IPS DF 4.7 (cell line): ENCODE results near the gene CENPP.

Experiments used
- DNase-seq: peaks from one replicate; pipeline ENCODE4 v3.0.0-alpha.2; 2013; ENCODE audit warnings: low spot score; ENCODE audit errors: extremely low read depth

The CENPP gene

DNA sequence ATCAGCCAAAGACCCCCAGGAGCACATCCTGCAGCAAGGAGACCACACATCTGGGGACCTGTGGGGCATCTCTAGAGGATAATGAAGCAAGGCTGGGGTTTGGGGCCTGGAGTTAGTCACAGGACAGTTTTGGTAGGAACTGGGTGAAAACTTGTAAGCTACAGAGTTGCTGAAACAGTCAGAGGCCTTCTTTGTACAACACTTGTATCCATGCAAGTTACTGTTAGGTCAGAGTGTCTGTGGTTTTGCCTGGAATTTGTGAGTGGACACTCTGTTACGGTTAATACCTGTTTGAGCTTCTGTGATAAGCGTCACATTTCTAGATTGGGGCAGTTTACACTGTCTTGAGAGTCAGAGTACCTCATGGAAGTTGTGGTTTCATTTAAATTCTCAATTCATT lies 179.1 kb downstream of the CENPP start:
- DNase-seq, result no peak

DNA sequence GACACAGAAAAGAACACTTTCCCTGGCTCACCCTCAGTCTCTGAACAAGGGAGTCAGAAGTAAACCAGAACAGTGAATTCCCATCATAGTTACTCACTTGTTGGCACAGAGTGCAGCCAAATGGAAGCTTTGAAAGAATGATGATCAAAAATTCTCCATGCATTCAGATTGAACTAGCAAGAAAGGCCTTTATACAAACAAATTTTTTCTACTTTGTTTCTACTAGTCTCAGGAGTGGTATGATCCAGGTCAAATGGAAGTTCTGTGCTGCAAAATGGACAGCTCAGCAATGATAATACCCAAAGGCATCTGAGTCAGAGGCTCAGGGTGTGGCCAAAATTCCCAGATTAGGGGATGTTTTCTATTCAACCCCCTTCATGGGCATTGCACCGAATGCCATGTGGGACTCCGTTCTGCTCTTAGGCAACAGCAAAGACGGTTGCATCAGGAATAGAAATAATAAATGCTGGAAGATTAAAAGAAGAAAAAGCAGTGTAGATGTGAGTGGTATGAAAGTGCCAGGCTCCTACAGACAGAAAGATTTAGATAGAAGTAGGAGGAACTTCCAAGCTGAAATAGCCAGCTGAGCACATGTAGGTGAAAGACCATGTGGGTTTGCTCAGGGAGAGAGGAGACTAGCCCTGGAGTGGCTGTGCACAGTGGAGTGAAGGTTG lies 180.6 kb downstream of the CENPP start:
- DNase-seq, result no peak

GRCh38 chr9:92507005-92507404 lies 181.3 kb downstream of the CENPP start:
- no peak for DNase-seq

DNA sequence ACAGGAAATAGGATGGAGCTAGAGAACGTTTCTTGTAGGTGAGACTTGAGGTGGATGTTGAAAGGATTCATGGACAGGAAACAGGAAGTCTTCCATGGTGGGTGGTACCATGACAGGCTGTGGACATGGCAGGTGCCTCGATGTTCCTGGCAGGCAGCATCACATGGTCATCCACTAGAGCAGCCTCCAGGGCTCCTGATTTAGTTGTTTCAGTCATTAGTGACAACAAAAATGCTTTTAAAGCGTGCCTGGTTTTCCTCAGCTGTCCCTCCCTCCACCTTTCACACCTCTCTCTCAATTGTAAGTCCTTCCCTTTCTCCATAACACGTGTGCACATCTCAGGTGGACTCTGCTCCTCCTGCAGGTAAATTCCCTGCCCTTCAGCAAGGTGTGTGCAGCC lies 181.7 kb downstream of the CENPP start:
- no peak for DNase-seq

- no peak for DNase-seq
Observed at GRCh38 chr9:92508018-92508820, 182.5 kb downstream of the CENPP start.

- DNase-seq, result no peak
Observed at GRCh38 chr9:92509050-92509449, 183.3 kb downstream of the CENPP start.

DNA sequence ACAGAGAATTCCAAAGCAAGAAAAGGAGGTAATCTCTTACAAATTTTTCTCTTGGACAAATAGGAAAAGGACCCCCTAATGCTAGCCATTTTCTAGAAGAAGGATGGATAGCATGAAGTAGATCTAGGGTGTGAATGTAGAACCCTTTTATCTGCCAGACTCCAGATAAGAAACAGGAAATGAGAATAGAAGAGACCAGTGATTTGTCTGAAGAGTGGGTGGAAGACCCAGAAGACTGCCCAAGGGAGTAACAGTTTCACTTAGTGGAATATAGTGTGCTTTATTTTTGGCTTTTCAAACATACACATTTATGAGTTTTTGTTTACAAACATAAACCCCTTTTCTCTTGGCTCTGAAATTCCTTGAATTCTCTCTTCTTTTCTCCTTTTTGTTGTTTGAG lies 185.0 kb downstream of the CENPP start:
- DNase-seq, result no peak

GRCh38 chr9:92512622-92513021 lies 186.9 kb downstream of the CENPP start:
- DNase-seq, result no peak

GRCh38 chr9:92513349-92513748 lies 187.6 kb downstream of the CENPP start:
- no peak for DNase-seq

DNA sequence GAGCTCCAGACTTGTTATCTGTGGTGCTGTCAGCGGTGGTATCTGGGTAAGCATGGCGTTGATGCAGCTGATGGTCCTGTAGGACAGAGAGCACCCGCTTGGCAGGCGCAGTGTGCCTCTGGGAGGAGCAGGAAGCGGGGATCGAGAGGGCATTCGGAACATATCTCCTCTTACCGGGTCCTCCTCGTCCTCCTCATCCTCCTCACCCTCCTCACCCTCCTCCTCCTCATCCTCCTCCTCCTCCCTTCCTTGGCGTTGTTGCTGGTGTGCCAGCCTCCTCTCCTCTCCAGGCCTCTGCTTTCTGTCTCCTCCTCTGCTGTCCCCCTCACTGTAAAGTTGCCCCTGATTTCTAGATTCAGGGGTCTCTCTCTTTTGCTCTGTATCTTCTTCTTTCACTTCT lies 188.9 kb downstream of the CENPP start:
- DNase-seq, result no peak

GRCh38 chr9:92516521-92516920 lies 190.8 kb downstream of the CENPP start:
- DNase-seq, result no peak

- no peak for DNase-seq
Observed at GRCh38 chr9:92517046-92517445, 191.3 kb downstream of the CENPP start.

GRCh38 chr9:92518199-92518598 lies 192.4 kb downstream of the CENPP start:
- no peak for DNase-seq

- DNase-seq, result no peak
Observed at GRCh38 chr9:92520837-92521236, 195.1 kb downstream of the CENPP start.

- DNase-seq, result no peak
Observed at GRCh38 chr9:92522983-92523970, 197.5 kb downstream of the CENPP start.

DNA sequence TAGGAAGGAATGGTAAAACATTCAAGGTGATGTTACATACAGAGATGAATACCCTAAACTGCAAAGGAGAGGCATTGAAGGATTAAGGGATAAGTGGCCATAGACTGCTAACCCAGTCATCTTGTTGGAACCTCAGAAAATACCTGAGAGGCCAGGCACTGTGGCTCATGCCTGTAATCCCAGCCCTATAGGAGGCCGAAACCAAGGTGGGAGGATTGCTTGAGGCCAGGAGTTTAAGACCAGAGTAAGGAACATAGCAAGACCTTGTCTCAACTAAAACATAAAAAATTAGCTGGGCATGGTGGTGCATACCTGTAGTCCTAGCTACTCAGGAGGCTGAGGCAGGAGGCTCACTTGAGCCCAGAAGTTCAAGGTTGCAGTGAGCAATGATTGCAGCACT lies 199.1 kb downstream of the CENPP start:
- DNase-seq, result no peak

DNA sequence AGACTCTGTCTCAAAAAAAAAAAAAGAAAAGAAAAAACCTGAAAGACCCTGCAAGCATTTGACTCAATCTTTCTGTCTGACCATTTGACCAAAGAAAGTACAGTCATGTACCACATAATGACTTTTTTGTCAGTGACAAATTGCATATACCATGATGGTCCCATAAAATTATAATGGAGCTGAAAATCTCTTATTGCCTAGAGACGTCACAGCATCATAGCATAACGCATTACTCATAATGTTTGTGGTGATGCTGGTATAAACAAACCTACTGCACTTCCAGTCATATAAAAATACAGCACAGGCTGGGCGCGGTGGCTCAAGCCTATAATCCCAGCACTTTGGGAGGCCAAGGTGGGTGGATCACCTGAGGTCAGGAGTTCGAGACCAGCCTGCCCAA lies 199.6 kb downstream of the CENPP start:
- DNase-seq, result no peak

GRCh38 chr9:92527291-92527828 lies 201.6 kb downstream of the CENPP start:
- DNase-seq, result no peak

DNA sequence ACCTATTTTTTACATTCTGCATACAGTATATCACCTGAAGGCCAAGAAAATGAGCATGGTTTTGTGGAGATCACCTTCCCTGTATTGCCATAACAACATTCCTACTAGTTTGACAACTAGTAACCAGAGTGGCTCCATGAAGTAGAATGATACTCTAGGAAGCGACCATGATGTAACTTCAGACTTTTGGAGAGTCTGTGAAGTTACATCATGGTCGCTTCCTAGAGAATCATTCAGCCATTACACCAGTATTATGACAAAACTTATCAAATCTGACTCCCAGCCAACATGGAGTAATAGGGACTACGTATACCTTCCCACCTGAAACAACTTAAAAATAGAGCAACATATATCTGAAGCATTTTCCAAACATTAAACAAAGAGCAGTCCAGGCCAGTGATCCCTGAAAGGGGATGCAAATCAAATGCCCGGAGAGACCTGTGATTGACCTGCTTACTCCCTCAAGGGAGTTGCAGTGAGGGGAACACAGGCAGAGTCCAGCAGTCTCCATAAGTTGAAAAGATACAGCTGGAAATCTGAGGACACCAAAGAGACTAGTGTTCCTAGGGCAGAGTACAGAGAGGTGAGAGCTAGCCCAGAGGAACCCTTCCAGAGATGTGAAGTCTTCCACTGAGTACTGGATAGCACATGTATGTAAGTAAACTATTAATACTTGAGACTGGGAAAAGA lies 202.2 kb downstream of the CENPP start:
- no peak for DNase-seq

GRCh38 chr9:92528522-92528849 lies 202.7 kb downstream of the CENPP start:
- no peak for DNase-seq

DNA sequence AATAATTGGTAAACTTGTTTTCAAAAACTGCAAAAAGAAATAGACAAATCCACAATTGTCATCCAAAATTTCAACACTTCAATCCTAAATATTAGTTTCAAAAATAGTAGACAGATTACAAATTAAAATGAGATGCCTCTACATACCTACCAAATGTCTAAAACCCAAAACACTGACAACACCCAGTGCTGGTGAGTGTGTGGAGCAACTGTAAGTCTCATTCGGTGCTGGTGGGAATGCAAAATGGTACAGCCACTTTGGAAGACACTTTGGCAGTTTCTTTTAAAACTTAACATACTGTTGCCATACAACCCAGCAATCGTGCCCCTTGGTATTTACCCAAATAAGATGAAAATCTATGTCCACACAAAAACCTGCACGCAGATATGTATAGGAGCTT lies 203.4 kb downstream of the CENPP start:
- no peak for DNase-seq
